Measurements from ENCODE around the gene ADAMTSL3. TPM values are rescaled to one million over a fixed set of nuclear protein-coding genes. Genes with fewer than 3 reads are reported as not detected.

ADAMTSL3 gene
- total and polyA plus RNA-seq, 2 of the 8 experiments (the other 6 are each of a cell fraction or from before 2014, with no cell fraction given) = 0.35 to 1.4 TPM

DNA sequence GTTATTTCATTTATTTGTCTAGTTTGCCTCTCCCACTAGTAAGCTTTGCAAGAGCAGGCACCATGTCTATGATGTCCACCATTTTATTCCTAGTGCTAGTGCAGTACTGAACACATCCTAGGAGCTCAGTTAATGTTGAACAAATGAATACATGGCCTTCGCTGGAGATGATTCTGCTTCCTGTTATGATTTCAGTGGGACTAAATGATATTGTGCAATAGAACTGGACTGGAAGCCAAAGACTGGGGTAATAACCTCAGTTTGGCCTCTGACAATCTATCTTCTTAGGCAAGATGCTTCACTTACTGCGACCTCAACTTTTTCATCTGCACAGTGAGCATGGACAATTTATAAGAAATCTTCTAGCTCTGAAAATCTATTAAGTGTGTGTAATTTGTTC lies 191.3 kb downstream of the ADAMTSL3 start:
- Histone ChIP-seq H3K27me3 (replicated peaks in 1 of 4; ENCODE audit: control insufficient read depth in 3 of 4, extremely low read depth in 1 of 4, insufficient read depth in 3 of 4, low read length in 3 of 4) (no peaks in the 10 kb centered on the region), H3K23ac (ENCODE audit: insufficient read length) (no peak overlapping the region), H2BK12ac (ENCODE audit: low read depth, low read length) (no peak overlapping the region), H3K79me2 (ENCODE audit: control insufficient read depth in 1 of 2, insufficient read depth in 2 of 2, low read length in 2 of 2) (no peaks in the 10 kb centered on the region), H4K5ac (ENCODE audit: insufficient read length, low read depth, low read length) (no peak overlapping the region), H3K36me3 (ENCODE audit: control insufficient read depth in 2 of 4, insufficient read depth in 4 of 4, low read length in 3 of 4) (no peaks in the 10 kb centered on the region), H3K4ac (replicated peaks; ENCODE audit: insufficient read length, low read depth, low read length) (no peak overlapping the region), H3K4me3 (ENCODE audit: extremely low read depth in 1 of 4, insufficient read depth in 2 of 4, low read depth in 3 of 4, low read length in 4 of 4) (no peak overlapping the region), H3K56ac (replicated peaks; ENCODE audit: insufficient read length, low read depth, low read length) (no peak overlapping the region), H2BK5ac (ENCODE audit: low read depth, low read length) (no peak overlapping the region), H3K23me2 (ENCODE audit: low read depth, low read length) (peaks cover 2% of the 10 kb centered on the region; the same call in 1 of the 2 replicates), H3K18ac (ENCODE audit: extremely low read depth, low read length) (no peak overlapping the region), H3K27ac (ENCODE audit: low read depth, low read length) (no peak overlapping the region), H2BK120ac (replicated peaks; ENCODE audit: low read depth, low read length) (no peak overlapping the region), H4K91ac (replicated peaks; ENCODE audit: insufficient read length, low read length) (no peak overlapping the region), H3K9ac (replicated peaks in 1 of 4; ENCODE audit: extremely low read depth in 1 of 4, low read depth in 3 of 4, low read length in 3 of 4) (no peak overlapping the region), H3K9me3 (ENCODE audit: insufficient read depth in 2 of 2, low read depth in 1 of 2, low read length in 1 of 2) (no peaks in the 10 kb centered on the region), H2BK20ac (ENCODE audit: low read length) (no peak overlapping the region), H3K4me2 (ENCODE audit: insufficient read depth in 1 of 2, low read depth in 2 of 2, low read length in 2 of 2) (no peak overlapping the region), H4K20me1 (replicated peaks in 1 of 2; ENCODE audit: control insufficient read depth in 1 of 2, insufficient read depth in 2 of 2, low read length in 2 of 2) (no peaks in the 10 kb centered on the region), H4K8ac (ENCODE audit: extremely low read depth, insufficient read depth, low read length) (no peak overlapping the region), H2AK5ac (ENCODE audit: low read depth, low read length) (no peak overlapping the region), H3K14ac (ENCODE audit: insufficient read length) (no peak overlapping the region), H2BK15ac (ENCODE audit: low read length) (no peak overlapping the region), H3K4me1 (replicated peaks in 1 of 4; ENCODE audit: control insufficient read depth in 3 of 4, insufficient read depth in 4 of 4, low read length in 3 of 4) (no peaks in the 10 kb centered on the region), H3K79me1 (ENCODE audit: low read depth, low read length) (no peaks in the 10 kb centered on the region), H2AFZ (ENCODE audit: low read length) (no peak overlapping the region)
- 45% methylated on average over 2 of the region's 2 CpGs; no CpG with 5 or more reads in 1 of the 2 experiments for WGBS, 2 experiments (ENCODE audit: extremely low coverage in 1 of 2, insufficient coverage in 1 of 2, insufficient read length in 1 of 2, insufficient replicate concordance in 2 of 2, low coverage in 1 of 2, low lambda C conversion rate in 2 of 2, missing lambda C conversion rate in 1 of 2)
- POLR2A ChIA-PET (ENCODE audit: partially characterized antibody) = no interaction called here
- CTCF ChIA-PET (ENCODE audit: partially characterized antibody) = interaction anchor here (1.3 kb wide), 1 partner anchor 166 kb away, joined by 3 read pairs; no protein-coding TSS in a partner anchor
- no peak for FAIRE-seq
- DNase-seq (ENCODE audit: low read depth in 1 of 2, low spot score in 2 of 2) = no peak
- TF ChIP-seq POLR2A (IDR thresholded peaks at IDR 0.05; ENCODE audit: control extremely low read depth in 1 of 2, low read depth in 2 of 2, low read length in 2 of 2) (no peak), EGR1 (IDR thresholded peaks at IDR 0.05; ENCODE audit: borderline replicate concordance, low read depth, low read length) (no peak), SAP30 (IDR thresholded peaks at IDR 0.05; ENCODE audit: insufficient read depth, insufficient replicate concordance, low read length) (no peak), RNF2 (IDR thresholded peaks at IDR 0.05; ENCODE audit: borderline replicate concordance, low read depth, low read length, missing control alignments, poor library complexity, severe bottlenecking) (no peak), BACH1 (IDR thresholded peaks at IDR 0.05; ENCODE audit: low read length) (no peak), PHF8 (conservative IDR thresholded peaks at IDR 0.05; ENCODE audit: low read depth, low read length) (no peak), SP1 (IDR thresholded peaks at IDR 0.05; ENCODE audit: low read depth, low read length) (no peak), TEAD4 (IDR thresholded peaks at IDR 0.05; ENCODE audit: low read depth, low read length) (no peak), SP2 (IDR thresholded peaks at IDR 0.05; ENCODE audit: low read length) (no peak), ZNF274 (IDR thresholded peaks at IDR 0.05; ENCODE audit: borderline replicate concordance, extremely low read depth, low read length) (no peak), RBBP5 (IDR thresholded peaks at IDR 0.05; ENCODE audit: borderline replicate concordance, low read depth, low read length) (no peak), RAD21 (IDR thresholded peaks at IDR 0.05 in 1 of 2, conservative IDR thresholded peaks at IDR 0.05 in 1 of 2; ENCODE audit: low read depth in 2 of 2, low read length in 2 of 2) (no peak)
- TF ChIP-seq, protein P1, sequence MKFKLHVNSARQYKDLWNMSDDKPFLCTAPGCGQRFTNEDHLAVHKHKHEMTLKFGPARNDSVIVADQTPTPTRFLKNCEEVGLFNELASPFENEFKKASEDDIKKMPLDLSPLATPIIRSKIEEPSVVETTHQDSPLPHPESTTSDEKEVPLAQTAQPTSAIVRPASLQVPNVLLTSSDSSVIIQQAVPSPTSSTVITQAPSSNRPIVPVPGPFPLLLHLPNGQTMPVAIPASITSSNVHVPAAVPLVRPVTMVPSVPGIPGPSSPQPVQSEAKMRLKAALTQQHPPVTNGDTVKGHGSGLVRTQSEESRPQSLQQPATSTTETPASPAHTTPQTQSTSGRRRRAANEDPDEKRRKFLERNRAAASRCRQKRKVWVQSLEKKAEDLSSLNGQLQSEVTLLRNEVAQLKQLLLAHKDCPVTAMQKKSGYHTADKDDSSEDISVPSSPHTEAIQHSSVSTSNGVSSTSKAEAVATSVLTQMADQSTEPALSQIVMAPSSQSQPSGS (IDR thresholded peaks at IDR 0.05; ENCODE audit: low read length) = no peak
